PFSK-1 (cell line): ENCODE results near the gene NLRP3.

Source experiments
- FOXP2 ChIP-seq: optimal IDR thresholded peaks from 2 replicates; pipeline ENCODE3; 2011; ENCODE audit warnings: borderline replicate concordance, control low read depth, inconsistent platforms; ENCODE audit not compliant: insufficient read depth; ENCODE audit errors: extremely low read length, extremely low read depth
- POLR2AphosphoS5 ChIP-seq: IDR thresholded peaks from 2 replicates; pipeline ENCODE4 v1.6.1; 2012; ENCODE audit warnings: low read depth, mild to moderate bottlenecking, control low read depth, low read length, moderate library complexity
- SIN3A ChIP-seq: IDR thresholded peaks from 2 replicates; pipeline ENCODE4 v1.6.1; 2012; ENCODE audit warnings: mild to moderate bottlenecking, low read length, moderate library complexity, borderline replicate concordance; ENCODE audit not compliant: insufficient read depth
- TAF1 ChIP-seq: IDR thresholded peaks from 2 replicates; pipeline ENCODE4 v1.6.1; 2012; ENCODE audit warnings: low read length, control low read depth, borderline replicate concordance; ENCODE audit not compliant: insufficient read depth
- TF ChIP-seq, protein P1 (sequence below), 2 experiments: IDR thresholded peaks; 2 replicates each; pipeline versions ENCODE4 v1.6.1 to v1.8.0; 2011 to 2012; ENCODE audit warnings: low read depth in 2 of 2, low read length in 2 of 2, control low read depth in 1 of 2, inconsistent platforms in 1 of 2, mild to moderate bottlenecking in 1 of 2, moderate library complexity in 1 of 2; ENCODE audit not compliant: insufficient read depth in 1 of 2

Gene NLRP3

GRCh38 chr1:247456914-247457639 is 41.1 kb downstream of the NLRP3 start:
- TF ChIP-seq, protein P1, sequence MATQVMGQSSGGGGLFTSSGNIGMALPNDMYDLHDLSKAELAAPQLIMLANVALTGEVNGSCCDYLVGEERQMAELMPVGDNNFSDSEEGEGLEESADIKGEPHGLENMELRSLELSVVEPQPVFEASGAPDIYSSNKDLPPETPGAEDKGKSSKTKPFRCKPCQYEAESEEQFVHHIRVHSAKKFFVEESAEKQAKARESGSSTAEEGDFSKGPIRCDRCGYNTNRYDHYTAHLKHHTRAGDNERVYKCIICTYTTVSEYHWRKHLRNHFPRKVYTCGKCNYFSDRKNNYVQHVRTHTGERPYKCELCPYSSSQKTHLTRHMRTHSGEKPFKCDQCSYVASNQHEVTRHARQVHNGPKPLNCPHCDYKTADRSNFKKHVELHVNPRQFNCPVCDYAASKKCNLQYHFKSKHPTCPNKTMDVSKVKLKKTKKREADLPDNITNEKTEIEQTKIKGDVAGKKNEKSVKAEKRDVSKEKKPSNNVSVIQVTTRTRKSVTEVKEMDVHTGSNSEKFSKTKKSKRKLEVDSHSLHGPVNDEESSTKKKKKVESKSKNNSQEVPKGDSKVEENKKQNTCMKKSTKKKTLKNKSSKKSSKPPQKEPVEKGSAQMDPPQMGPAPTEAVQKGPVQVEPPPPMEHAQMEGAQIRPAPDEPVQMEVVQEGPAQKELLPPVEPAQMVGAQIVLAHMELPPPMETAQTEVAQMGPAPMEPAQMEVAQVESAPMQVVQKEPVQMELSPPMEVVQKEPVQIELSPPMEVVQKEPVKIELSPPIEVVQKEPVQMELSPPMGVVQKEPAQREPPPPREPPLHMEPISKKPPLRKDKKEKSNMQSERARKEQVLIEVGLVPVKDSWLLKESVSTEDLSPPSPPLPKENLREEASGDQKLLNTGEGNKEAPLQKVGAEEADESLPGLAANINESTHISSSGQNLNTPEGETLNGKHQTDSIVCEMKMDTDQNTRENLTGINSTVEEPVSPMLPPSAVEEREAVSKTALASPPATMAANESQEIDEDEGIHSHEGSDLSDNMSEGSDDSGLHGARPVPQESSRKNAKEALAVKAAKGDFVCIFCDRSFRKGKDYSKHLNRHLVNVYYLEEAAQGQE (IDR thresholded peaks at IDR 0.05; ENCODE audit: insufficient read depth in 1 of 2, low read depth in 2 of 2, low read length in 2 of 2): no peak
- no peak for TF ChIP-seq TAF1
- TF ChIP-seq FOXP2: no peak
- no peak for TF ChIP-seq POLR2AphosphoS5

GRCh38 chr1:247459507-247459906 is 43.5 kb downstream of the NLRP3 start:
- TF ChIP-seq, protein P1 (IDR thresholded peaks at IDR 0.05; ENCODE audit: insufficient read depth in 1 of 2, low read depth in 2 of 2, low read length in 2 of 2): no peak

GRCh38 chr1:247465796-247466195 is 49.8 kb downstream of the NLRP3 start:
- TF ChIP-seq POLR2AphosphoS5 (no peak), SIN3A (no peak)

DNA sequence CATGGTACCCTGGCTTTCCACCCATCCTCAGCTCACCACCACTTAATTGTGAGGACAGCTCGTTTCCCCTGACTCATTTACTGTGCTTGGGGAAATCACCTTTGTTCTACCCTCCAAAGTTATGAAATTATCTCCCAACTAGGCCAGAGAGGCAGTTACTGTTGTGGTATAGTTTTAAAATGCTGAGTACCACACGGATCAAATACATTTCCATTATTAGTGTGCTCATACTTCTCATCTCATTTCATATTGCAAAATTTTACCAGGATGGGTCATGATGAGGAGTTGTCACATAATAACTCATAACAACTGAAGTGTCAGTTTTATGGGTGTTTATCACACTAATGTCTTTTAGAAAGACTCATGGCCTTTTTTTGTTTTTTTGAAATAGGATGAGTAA is 51.2 kb downstream of the NLRP3 start:
- no peak for TF ChIP-seq SIN3A
- TF ChIP-seq TAF1: no peak
- TF ChIP-seq, protein P1 (IDR thresholded peaks at IDR 0.05; ENCODE audit: insufficient read depth in 1 of 2, low read depth in 2 of 2, low read length in 2 of 2): no peak
- no peak for TF ChIP-seq POLR2AphosphoS5
- no peak for TF ChIP-seq FOXP2

DNA sequence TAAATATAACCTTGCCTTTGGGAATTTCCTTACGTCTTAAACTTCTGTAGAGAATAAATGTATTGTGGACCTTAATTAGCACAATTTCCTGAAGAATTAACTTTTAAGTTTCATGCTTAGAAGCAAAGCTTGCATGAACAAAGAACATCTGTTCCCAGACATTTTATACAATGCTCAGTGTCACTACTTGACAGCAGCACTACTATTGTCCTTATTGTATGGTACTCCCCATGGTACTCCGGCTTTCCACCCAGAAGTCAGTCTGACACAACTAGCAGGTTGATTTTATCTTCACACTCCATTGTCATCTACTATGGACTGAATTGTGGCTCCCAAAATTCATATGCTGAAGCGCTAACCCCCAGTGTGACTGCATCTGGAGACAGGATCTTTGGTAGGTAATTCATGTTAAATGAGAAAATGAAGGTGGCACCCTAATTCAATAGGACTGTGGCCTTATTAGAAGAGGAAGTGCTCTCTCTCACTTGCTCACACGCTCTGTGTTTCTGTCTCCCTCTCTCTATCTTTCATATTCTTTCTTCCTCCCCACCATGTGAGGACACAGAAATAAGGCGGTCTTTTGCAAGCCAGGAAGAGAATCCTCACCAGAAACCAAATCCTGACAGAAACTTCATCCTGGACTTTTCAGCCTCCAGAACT is 52.6 kb downstream of the NLRP3 start:
- TF ChIP-seq, protein P1 (IDR thresholded peaks at IDR 0.05; ENCODE audit: insufficient read depth in 1 of 2, low read depth in 2 of 2, low read length in 2 of 2): no peak
- TF ChIP-seq TAF1: no peak
- TF ChIP-seq SIN3A: no peak
